GM12892 (cell line): ENCODE measurements around the gene FGF18.

Source experiments
- DNase-seq: peaks from one replicate; pipeline ENCODE4 v3.0.0; 2011; ENCODE audit not compliant: insufficient read length
- FAIRE-seq: peaks from 2 replicates; lab custom pipeline; 2011; peaks lifted over from hg19 to GRCh38; lab: Jason Lieb, UNC
- POLR2A ChIP-seq: IDR thresholded peaks from 2 replicates; pipeline ENCODE4 v1.6.1; 2011; ENCODE audit warnings: low read depth, low read length, control low read depth
- POLR2AphosphoS5 ChIP-seq: IDR thresholded peaks from 2 replicates; pipeline ENCODE4 v1.6.1; 2011; ENCODE audit warnings: low read depth, low read length, control low read depth
- TAF1 ChIP-seq: IDR thresholded peaks from 2 replicates; pipeline ENCODE4 v1.6.1; 2011; ENCODE audit warnings: low read depth, mild to moderate bottlenecking, control low read depth, low read length, borderline replicate concordance

The FGF18 gene

DNA sequence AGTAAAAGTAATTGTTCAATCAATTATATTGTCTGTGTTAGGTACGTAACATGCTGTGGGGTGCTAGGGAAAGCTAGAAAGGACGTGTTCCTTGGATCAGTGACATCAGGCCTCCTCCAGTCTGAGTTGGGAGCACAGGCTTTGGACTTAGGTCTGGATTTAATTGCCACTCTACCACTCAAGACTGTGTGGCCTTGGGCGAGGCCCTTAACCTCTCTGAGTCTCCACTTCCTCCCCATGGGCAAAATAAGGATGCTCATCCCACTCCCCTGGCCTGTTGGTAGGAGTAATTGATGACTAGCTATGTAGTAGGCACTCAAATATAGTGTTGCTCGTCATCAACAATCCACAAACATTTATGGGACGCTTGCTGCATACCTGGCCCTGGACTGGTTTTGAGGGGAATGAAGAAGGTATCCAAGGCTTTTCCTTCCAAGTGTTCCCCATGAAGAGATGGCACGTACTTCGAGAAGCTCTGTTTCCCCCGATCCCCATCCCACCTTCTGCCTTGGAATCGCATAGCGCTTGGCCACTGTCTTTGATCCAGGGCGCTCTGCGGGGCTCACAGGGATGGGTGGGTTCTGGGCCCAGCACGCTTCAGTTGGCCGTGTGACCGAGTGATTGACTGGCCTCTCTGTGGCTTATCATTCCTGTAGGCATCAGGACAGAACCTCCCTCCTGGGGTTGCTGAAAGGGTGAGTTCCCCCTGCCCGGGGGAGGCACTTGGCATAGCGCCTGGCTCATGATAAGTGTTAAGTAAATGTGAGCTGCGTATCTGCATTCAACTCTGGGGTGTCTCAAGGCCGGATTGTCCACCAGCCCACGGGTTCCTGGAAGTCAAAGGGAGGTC, 8.1 kb downstream of the FGF18 start:
- TF ChIP-seq POLR2A, result no peak
- no peak for TF ChIP-seq POLR2AphosphoS5
- TF ChIP-seq TAF1, result no peak
- FAIRE-seq (no peak), DNase-seq (no peak)

DNA sequence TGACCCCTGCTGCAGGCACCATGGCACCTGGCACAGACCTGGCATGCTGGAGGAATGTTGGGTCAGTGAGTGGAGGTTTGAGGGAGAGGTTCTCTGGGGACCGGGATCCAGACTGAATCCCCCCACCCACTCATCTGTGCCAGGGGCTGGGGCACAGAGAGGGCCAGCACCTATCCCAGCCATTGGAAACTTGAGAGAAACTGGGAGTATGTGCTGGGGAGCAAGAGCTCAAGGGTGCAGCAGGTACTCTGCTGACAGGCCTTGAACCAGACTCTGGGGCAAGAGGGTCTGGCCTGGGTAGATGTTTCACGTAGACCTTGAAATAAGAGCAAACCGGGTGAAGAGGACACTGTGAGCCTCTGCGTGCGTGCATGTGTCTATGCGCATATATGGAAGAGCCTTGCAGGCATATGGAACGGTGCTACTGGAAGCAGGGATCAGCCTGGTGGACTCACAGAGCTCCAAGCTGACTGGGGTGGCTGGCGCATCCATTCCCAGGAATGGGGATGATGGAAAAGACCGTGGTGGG, 8.8 kb downstream of the FGF18 start:
- FAIRE-seq (no peak), DNase-seq (no peak)
- no peak for TF ChIP-seq TAF1
- TF ChIP-seq POLR2AphosphoS5, result no peak
- TF ChIP-seq POLR2A, result no peak

DNA sequence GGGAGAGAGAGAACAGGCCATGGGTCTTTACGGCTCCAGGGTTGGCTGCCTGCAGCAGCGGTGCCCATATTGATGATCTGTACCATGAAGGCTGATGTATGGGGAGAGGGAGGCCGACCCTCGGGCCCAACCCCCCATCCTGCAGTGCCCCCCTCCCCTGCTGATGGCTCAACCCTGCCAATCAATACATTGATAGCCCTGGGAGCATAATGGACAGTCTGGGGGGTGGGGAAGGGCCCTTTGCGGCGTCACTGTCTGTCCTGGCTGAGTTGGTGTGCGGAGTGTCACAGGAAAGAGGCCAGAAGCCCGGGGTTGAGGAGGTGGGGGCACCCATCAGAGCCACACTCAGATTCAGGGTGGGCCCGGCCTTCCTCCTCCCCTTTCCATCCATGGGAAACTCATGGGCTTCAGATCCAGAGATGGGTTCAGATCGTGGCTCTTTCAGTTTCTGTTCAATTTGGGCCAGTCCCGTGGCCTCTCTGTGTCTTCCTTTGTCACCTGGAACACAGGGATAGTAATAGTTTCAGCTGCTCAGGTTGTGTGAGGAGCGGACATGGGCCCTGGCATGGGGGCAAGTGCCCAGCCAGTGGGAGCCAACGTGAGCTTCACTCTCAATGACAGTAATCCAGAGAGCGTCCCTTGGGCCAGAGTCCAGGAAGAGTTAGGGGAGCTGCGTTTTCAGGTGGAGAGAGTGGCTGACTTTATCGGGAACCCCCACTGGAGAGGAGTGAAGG, 9.5 kb downstream of the FGF18 start:
- FAIRE-seq (no peak), DNase-seq (no peak)
- no peak for TF ChIP-seq POLR2AphosphoS5

- no peak for FAIRE-seq
These were observed 10.1 kb downstream of the FGF18 start for GRCh38 chr5:171429543-171429910.

DNA sequence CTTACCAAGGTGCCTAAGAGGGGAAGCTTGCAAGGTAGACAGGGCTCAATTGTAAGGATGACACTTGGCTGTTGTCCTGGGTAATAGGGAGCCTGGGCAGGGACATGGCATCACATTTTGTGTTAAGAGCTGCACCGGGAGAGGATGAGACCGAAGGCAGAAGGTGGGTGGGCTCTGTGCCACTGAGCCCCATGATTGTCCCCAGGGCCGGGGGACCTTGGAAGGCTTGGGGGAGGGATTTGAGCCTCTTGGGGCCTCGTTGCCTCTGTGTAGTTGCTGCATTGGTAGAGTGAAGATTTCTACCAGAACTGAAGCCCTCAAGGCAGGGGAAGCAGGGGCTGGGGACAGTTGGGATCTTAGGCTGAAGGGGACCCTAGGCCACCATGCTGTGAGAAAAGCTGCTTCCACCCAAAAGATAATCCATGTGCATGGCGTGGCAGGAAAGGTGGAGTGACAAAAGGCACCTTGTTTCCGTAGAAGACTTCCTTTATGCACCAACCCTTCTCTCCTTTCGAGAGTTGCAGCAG, 11.9 kb downstream of the FGF18 start:
- DNase-seq, result no peak
- no peak for FAIRE-seq
- no peak for TF ChIP-seq POLR2A
- no peak for TF ChIP-seq TAF1
- TF ChIP-seq POLR2AphosphoS5, result no peak

More at GRCh38 chr5:171429543-171429910, 10.1 kb downstream of the FGF18 start:
- TF ChIP-seq TAF1, result no peak
- no peak for TF ChIP-seq POLR2A
- no peak for TF ChIP-seq POLR2AphosphoS5
- DNase-seq, result no peak

- no peak for FAIRE-seq
- TF ChIP-seq POLR2A, result no peak
- TF ChIP-seq POLR2AphosphoS5, result no peak
- TF ChIP-seq TAF1, result no peak
- DNase-seq, result no peak
These were observed 12.6 kb downstream of the FGF18 start for GRCh38 chr5:171432076-171432475.

DNA sequence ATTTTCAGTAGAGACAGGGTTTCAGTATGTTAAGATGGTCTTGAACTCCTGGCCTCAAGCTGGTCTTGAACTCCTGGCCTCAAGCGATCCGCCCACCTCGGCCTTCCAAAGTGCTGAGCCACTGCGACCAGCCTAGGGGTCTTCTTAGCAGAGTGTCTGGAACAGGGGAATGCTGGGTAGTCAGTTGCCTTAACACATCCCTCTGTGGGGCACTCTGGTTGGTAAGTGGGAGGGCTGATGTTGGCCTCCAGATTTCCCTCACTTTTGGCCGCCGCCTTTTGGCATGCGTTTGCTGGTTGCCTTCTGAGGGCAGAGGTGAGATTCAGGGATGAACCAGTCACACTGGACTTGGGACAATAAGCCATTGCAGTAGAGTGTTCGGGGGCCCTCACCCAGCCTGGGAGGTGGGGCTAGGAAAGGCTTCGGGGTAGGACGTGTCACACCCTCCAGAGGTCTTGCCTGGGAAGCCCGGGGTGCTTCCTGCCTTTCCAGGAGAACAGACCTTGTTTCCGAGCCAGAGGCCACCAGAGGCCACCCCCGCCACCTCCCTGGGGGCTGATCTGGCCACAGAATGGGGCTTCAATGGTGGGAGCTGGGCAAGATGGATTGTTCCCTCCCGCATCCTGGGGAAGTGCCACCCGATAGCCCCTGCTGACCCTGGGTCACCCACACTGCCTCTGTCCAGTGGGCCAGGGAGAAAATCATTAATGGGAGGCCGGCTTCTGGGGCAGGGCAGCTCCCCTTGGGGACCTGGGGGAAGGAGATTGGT, 13.3 kb downstream of the FGF18 start:
- TF ChIP-seq TAF1, result no peak
- no peak for TF ChIP-seq POLR2A
- no peak for TF ChIP-seq POLR2AphosphoS5
- DNase-seq (no peak), FAIRE-seq (no peak)

GRCh38 chr5:171433352-171433698, 13.9 kb downstream of the FGF18 start:
- TF ChIP-seq POLR2A (no peak), TAF1 (no peak), POLR2AphosphoS5 (no peak)
- FAIRE-seq, result no peak
- no peak for DNase-seq

DNA sequence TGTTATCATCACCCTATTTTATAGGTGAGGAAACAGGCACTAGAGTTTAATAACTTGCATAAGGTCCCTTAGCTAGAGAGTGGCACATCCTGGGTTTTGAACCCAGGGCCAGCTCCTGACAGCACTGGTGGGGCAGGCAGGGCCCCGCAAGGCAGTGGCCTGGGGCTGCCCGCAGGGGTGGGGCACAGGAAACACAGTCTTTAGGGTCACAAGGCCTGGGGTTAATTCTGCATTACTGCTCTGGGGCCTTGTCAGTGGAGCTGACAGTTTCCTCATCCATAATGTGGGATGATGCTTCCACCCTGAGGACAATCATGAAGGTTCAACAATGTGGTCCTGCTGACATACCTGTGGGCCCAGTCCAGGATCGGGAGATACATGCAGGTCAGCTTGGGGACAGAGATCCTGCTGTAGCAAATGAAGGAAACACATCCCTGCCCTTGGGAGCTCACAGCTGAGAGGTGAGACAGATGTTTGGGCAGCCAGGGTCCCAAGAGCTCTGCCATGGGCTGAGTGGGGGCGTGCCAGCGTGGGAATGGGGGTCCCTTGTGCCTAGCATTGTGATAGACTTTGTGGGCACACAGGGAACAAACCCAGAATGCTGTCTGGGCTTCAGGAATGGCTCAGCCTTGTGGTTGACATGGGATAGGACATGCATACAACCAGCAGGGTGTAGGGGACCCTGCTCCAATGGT, 14.7 kb downstream of the FGF18 start:
- DNase-seq (no peak), FAIRE-seq (no peak)
- no peak for TF ChIP-seq POLR2A
- TF ChIP-seq TAF1, result no peak

DNA sequence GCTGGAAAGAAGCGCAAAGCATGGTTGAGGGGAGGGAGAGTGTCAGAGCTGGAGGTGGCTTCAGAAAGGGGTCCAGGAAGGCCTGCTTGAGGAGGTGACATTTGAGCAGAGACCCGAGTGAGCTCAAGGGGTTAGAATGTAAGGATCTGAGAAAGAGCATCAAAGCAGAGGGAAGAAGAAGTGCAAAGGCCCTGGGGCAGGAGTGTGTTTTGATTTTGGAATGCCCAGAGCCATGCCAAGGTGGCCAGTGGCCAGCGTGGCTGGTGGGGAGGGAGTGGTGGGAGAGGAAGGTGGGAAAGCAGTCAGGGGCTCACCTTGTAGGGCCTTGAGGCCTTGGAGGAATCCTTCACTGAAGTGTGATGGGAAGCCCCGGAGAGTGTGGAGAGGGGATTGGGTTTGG, 15.4 kb downstream of the FGF18 start:
- FAIRE-seq, result no peak
- DNase-seq, result no peak
- TF ChIP-seq TAF1 (no peak), POLR2AphosphoS5 (no peak), POLR2A (no peak)
